Measurements from ENCODE around the gene FABP3.

The FABP3 gene

GRCh38 chr1:31409946-31410858, 37.3 kb upstream of the FABP3 start:
- H3K4me3 ChIP-seq (ENCODE audit: control insufficient read depth, low read depth, low read length): no peak overlapping the region
- TF ChIP-seq, protein P1, sequence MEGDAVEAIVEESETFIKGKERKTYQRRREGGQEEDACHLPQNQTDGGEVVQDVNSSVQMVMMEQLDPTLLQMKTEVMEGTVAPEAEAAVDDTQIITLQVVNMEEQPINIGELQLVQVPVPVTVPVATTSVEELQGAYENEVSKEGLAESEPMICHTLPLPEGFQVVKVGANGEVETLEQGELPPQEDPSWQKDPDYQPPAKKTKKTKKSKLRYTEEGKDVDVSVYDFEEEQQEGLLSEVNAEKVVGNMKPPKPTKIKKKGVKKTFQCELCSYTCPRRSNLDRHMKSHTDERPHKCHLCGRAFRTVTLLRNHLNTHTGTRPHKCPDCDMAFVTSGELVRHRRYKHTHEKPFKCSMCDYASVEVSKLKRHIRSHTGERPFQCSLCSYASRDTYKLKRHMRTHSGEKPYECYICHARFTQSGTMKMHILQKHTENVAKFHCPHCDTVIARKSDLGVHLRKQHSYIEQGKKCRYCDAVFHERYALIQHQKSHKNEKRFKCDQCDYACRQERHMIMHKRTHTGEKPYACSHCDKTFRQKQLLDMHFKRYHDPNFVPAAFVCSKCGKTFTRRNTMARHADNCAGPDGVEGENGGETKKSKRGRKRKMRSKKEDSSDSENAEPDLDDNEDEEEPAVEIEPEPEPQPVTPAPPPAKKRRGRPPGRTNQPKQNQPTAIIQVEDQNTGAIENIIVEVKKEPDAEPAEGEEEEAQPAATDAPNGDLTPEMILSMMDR (conservative IDR thresholded peaks at IDR 0.05; ENCODE audit: control insufficient read depth, insufficient read depth, low read depth, low read length): no peak
- no peak for DNase-seq (ENCODE audit: low read depth)

DNA sequence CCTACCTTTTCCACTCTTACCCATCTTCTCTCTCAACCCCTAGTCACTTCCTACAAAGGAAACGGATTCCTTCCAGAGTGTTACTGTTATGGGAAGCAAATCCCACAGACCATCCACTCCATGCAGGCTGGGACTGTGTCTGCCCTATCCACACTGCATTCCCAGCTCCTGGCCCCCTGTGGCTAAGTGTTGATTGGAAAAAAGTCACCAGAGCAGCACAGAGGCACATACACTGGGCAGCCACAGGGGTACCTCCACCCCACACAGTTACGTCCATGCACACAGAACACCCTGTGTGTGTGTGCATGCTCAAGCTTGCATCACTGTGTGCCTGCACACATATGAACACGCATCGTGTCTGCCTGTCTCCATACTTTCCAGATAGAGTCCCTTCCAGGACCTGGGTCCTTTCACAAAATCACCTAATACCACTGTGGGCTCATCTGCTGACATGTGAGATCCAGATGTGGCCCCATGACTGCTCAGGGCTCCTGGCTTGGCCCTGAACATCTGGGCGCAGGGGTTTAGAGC, 36.0 kb upstream of the FABP3 start:
- DNase-seq (ENCODE audit: low read depth): no peak
- H3K4me3 ChIP-seq (ENCODE audit: control insufficient read depth, low read depth, low read length): no peak overlapping the region
- TF ChIP-seq, protein P1 (conservative IDR thresholded peaks at IDR 0.05; ENCODE audit: control insufficient read depth, insufficient read depth, low read depth, low read length): no peak

GRCh38 chr1:31407029-31407626, 34.3 kb upstream of the FABP3 start:
- H3K4me3 ChIP-seq (ENCODE audit: control insufficient read depth, low read depth, low read length): no peak overlapping the region
- DNase-seq (ENCODE audit: low read depth): no peak
- TF ChIP-seq, protein P1 (conservative IDR thresholded peaks at IDR 0.05; ENCODE audit: control insufficient read depth, insufficient read depth, low read depth, low read length): no peak

- no peak for DNase-seq (ENCODE audit: low read depth)
- H3K4me3 ChIP-seq (ENCODE audit: control insufficient read depth, low read depth, low read length): no peak overlapping the region
- TF ChIP-seq, protein P1 (conservative IDR thresholded peaks at IDR 0.05; ENCODE audit: control insufficient read depth, insufficient read depth, low read depth, low read length): no peak
Measured at GRCh38 chr1:31405578-31406245, 32.8 kb upstream of the FABP3 start.

- H3K4me3 ChIP-seq (ENCODE audit: control insufficient read depth, low read depth, low read length): no peak overlapping the region
- TF ChIP-seq, protein P1 (conservative IDR thresholded peaks at IDR 0.05; ENCODE audit: control insufficient read depth, insufficient read depth, low read depth, low read length): peak; percentile 4
- no peak for DNase-seq (ENCODE audit: low read depth)
Measured at GRCh38 chr1:31401241-31401640, 28.4 kb upstream of the FABP3 start.

DNA sequence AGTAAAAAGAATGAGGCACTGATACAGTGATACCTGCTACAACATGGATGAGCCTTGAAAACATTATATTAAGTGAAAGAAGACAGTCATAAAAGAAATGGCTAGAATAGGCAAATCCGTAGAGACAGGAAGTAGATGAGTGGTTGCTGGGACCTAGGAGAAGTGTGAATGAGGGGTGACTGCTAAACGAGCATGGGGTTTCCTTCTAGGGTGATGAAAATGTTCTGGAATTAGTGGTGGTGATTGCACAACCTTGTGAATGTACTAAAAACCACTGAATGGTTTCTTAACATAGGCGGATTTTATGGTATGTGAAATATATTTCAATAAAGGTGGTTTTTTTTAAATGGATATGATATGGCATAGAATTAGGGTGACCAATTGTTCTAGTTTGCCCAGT, 27.5 kb upstream of the FABP3 start:
- H3K4me3 ChIP-seq (ENCODE audit: control insufficient read depth, low read depth, low read length): no peak overlapping the region
- TF ChIP-seq, protein P1 (conservative IDR thresholded peaks at IDR 0.05; ENCODE audit: control insufficient read depth, insufficient read depth, low read depth, low read length): no peak
- DNase-seq (ENCODE audit: low read depth): peak; percentile 65
